ENCODE measurements around the gene OOEP. TPM values are rescaled to one million over a fixed set of nuclear protein-coding genes. Genes with fewer than 3 reads are reported as not detected.

Gene OOEP
- total RNA-seq, 1 experiment from 2014 or later = 1.1 TPM

- TF ChIP-seq HMGXB4 (CRISPR knock-in tag; IDR thresholded peaks at IDR 0.05) (0 out of 2 replicates have a peak, but pooled peaks have one; percentile 43), CDX4 (CRISPR knock-in tag; IDR thresholded peaks at IDR 0.05; ENCODE audit: borderline replicate concordance) (no peak), ZNF317 (CRISPR knock-in tag; IDR thresholded peaks at IDR 0.05; ENCODE audit: borderline replicate concordance, low read depth) (no peak), ZNF232 (CRISPR knock-in tag; IDR thresholded peaks at IDR 0.05) (0 out of 2 replicates have a peak, but pooled peaks have one; percentile 20), ZNF396 (CRISPR knock-in tag; IDR thresholded peaks at IDR 0.05; ENCODE audit: borderline replicate concordance) (no peak), CREM (CRISPR knock-in tag; IDR thresholded peaks at IDR 0.05) (no peak), JAZF1 (CRISPR knock-in tag; IDR thresholded peaks at IDR 0.05) (no peak), PRDM15 (CRISPR knock-in tag; IDR thresholded peaks at IDR 0.05) (peak; percentile 62), FOXK1 (CRISPR knock-in tag; IDR thresholded peaks at IDR 0.05) (peak; percentile 16; the same call in 1 of the 2 replicates), TEAD4 (CRISPR knock-in tag; IDR thresholded peaks at IDR 0.05) (no peak), NFE2L1 (CRISPR knock-in tag; IDR thresholded peaks at IDR 0.05) (no peak), IRF1 (CRISPR knock-in tag; IDR thresholded peaks at IDR 0.05) (no peak), ATF6 (CRISPR knock-in tag; IDR thresholded peaks at IDR 0.05) (no peak), MLX (CRISPR knock-in tag; IDR thresholded peaks at IDR 0.05) (no peak), ZNF121 (CRISPR knock-in tag; IDR thresholded peaks at IDR 0.05) (no peak), CTCF (IDR thresholded peaks at IDR 0.05) (peak; percentile 29; the same call in 1 of the 2 replicates), FOXP4 (CRISPR knock-in tag; IDR thresholded peaks at IDR 0.05) (peak; percentile 23; the same call in 1 of the 2 replicates), ARID4B (CRISPR knock-in tag; IDR thresholded peaks at IDR 0.05; ENCODE audit: borderline replicate concordance) (no peak)
These were observed 19.3 kb upstream of the OOEP start (continued) for GRCh38 chr6:73388800-73389512.

Data from WTC11 (cell line).